Mesenchymal stem cell (in vitro differentiated cells and primary cell): Measurements from ENCODE around the gene ELK1.
"Not testable (repeated sequence)": the region's sequence is repeated elsewhere in the genome, so short reads cannot be mapped to it uniquely, and the experiment has no call there.

Source experiments
- DNase-seq: peaks from one replicate; pipeline ENCODE4 v3.0.0-alpha.2; 2013
- H2AFZ ChIP-seq: one replicate; pipeline ENCODE4 v1.6.1; 2013; ENCODE audit warnings: low read depth, mild to moderate bottlenecking, control low read depth, inconsistent platforms, low read length, moderate library complexity
- H2AK5ac ChIP-seq: 2 replicates; pipeline ENCODE4 v1.6.1; 2013; ENCODE audit warnings: low read length, moderate library complexity, mild to moderate bottlenecking, inconsistent platforms; ENCODE audit not compliant: severe bottlenecking
- H2BK120ac ChIP-seq: one replicate; pipeline ENCODE4 v1.6.1; 2013; ENCODE audit warnings: low read depth, mild to moderate bottlenecking, inconsistent platforms, low read length, moderate library complexity
- H2BK12ac ChIP-seq, 2 experiments: one replicate each; pipeline ENCODE4 v1.6.1; 2013; ENCODE audit warnings: inconsistent platforms in 2 of 2, low read length in 2 of 2, mild to moderate bottlenecking in 2 of 2, moderate library complexity in 2 of 2, control low read depth in 1 of 2
- H2BK15ac ChIP-seq: one replicate; pipeline ENCODE4 v1.6.1; 2013; ENCODE audit warnings: mild to moderate bottlenecking, low read depth, inconsistent platforms; ENCODE audit not compliant: poor library complexity, severe bottlenecking
- H2BK5ac ChIP-seq: 2 replicates; pipeline ENCODE4 v1.6.1; 2013; ENCODE audit warnings: low read depth, mild to moderate bottlenecking, low read length, control low read depth, inconsistent platforms; ENCODE audit not compliant: poor library complexity, severe bottlenecking
- H3K14ac ChIP-seq, 2 experiments: one replicate each; pipeline ENCODE4 v1.6.1; 2013; ENCODE audit warnings: inconsistent platforms in 2 of 2, low read length in 2 of 2, control low read depth in 1 of 2, mild to moderate bottlenecking in 1 of 2, moderate library complexity in 1 of 2
- H3K18ac ChIP-seq, 2 experiments: one replicate each; pipeline ENCODE4 v1.6.1; 2013; ENCODE audit warnings: inconsistent platforms in 2 of 2, low read length in 2 of 2, control low read depth in 1 of 2, low read depth in 1 of 2, mild to moderate bottlenecking in 1 of 2
- H3K23ac ChIP-seq, 2 experiments: one replicate each; pipeline ENCODE4 v1.6.1; 2013; ENCODE audit warnings: inconsistent platforms in 2 of 2, low read length in 2 of 2, mild to moderate bottlenecking in 2 of 2, moderate library complexity in 2 of 2, control low read depth in 1 of 2
- H3K27ac ChIP-seq: 2 replicates; pipeline ENCODE4 v1.5.1; 2013; ENCODE audit warnings: mild to moderate bottlenecking, moderate library complexity, low read length, control low read depth, inconsistent platforms; ENCODE audit not compliant: poor library complexity, severe bottlenecking
- H3K27me3 ChIP-seq, 2 experiments: 2 replicates each; pipeline versions ENCODE4 v1.6.1 to v1.7.0; 2013; ENCODE audit warnings: low read length in 2 of 2, mild to moderate bottlenecking in 2 of 2, moderate library complexity in 2 of 2, control low read depth in 1 of 2, inconsistent platforms in 1 of 2; ENCODE audit not compliant: control insufficient read depth in 1 of 2, insufficient read depth in 1 of 2
- H3K36me3 ChIP-seq, 2 experiments: 2 replicates each; pipeline versions ENCODE4 v1.6.1 to v1.7.0; 2013; ENCODE audit warnings: low read length in 2 of 2, control low read depth in 1 of 2, inconsistent platforms in 1 of 2, low read depth in 1 of 2, mild to moderate bottlenecking in 1 of 2; ENCODE audit not compliant: insufficient read depth in 2 of 2, control insufficient read depth in 1 of 2
- H3K4ac ChIP-seq, 2 experiments: one replicate each; pipeline ENCODE4 v1.6.1; 2013; ENCODE audit warnings: inconsistent platforms in 2 of 2, low read length in 2 of 2, mild to moderate bottlenecking in 2 of 2, moderate library complexity in 2 of 2, control low read depth in 1 of 2, low read depth in 1 of 2
- H3K4me1 ChIP-seq: 2 replicates; pipeline ENCODE4 v1.6.1; 2013; ENCODE audit warnings: low read depth, low read length, control low read depth; ENCODE audit not compliant: control insufficient read depth, insufficient read depth
- H3K4me2 ChIP-seq: 2 replicates; pipeline ENCODE4 v1.6.1; 2013; ENCODE audit warnings: low read length, mild to moderate bottlenecking, inconsistent platforms; ENCODE audit not compliant: poor library complexity, severe bottlenecking
- H3K4me3 ChIP-seq, 2 experiments: 2 replicates each; pipeline versions ENCODE4 v1.5.1 to v1.7.0; 2013; ENCODE audit warnings: low read length in 2 of 2, mild to moderate bottlenecking in 2 of 2, control low read depth in 1 of 2, low read depth in 1 of 2; ENCODE audit not compliant: insufficient read depth in 1 of 2
- H3K79me1 ChIP-seq: replicated peaks from 2 replicates; pipeline ENCODE4 v1.6.1; 2013; ENCODE audit warnings: mild to moderate bottlenecking, control low read depth, low read length, inconsistent platforms; ENCODE audit not compliant: poor library complexity, severe bottlenecking
- H3K9ac ChIP-seq: 2 replicates; pipeline ENCODE4 v1.7.0; 2013; ENCODE audit warnings: mild to moderate bottlenecking, low read length, moderate library complexity
- H3K9me3 ChIP-seq: 2 replicates; pipeline ENCODE4 v1.7.0; 2013; ENCODE audit warnings: mild to moderate bottlenecking, low read length; ENCODE audit not compliant: control insufficient read depth
- H4K8ac ChIP-seq: one replicate; pipeline ENCODE4 v1.6.1; 2013; ENCODE audit warnings: inconsistent platforms, mild to moderate bottlenecking, low read length, moderate library complexity
- H4K91ac ChIP-seq: one replicate; pipeline ENCODE4 v1.6.1; 2013; ENCODE audit warnings: mild to moderate bottlenecking, low read length, inconsistent platforms
- WGBS: methylation state at CpG from one replicate; pipeline ENCODE4 v1.1.7; 2013; ENCODE audit warnings: mixed read lengths; 5-methylcytosine and 5-hydroxymethylcytosine counted together

The ELK1 gene

GRCh38 chrX:47683829-47684205, 33.5 kb upstream of the ELK1 start:
- H2BK120ac ChIP-seq: no peak overlapping the region
- H3K9ac ChIP-seq: no peak overlapping the region
- no peak overlapping the region for H2AK5ac ChIP-seq
- DNase-seq: peak; percentile 4
- no peak overlapping the region for H3K4me2 ChIP-seq
- no peak overlapping the region for H3K14ac ChIP-seq
- H3K23ac ChIP-seq: no peak overlapping the region
- no peak overlapping the region for H4K8ac ChIP-seq
- H3K27me3 ChIP-seq: no peaks in the 10 kb centered on the region
- no peak overlapping the region for H3K4ac ChIP-seq
- no peak overlapping the region for H3K18ac ChIP-seq
- no peak overlapping the region for H4K91ac ChIP-seq
- no peak overlapping the region for H2BK15ac ChIP-seq
- no CpG with 5 or more reads among the region's 3 CpGs for WGBS
- H2BK12ac ChIP-seq: no peak overlapping the region
- no peak overlapping the region for H3K27ac ChIP-seq
- H3K79me1 ChIP-seq: no peaks in the 10 kb centered on the region
- H2AFZ ChIP-seq: no peak overlapping the region
- no peak overlapping the region for H3K4me3 ChIP-seq
- H3K9me3 ChIP-seq: no peaks in the 10 kb centered on the region
- H3K4me1 ChIP-seq: no peaks in the 10 kb centered on the region
- H3K36me3 ChIP-seq: no peaks in the 10 kb centered on the region
- no peak overlapping the region for H2BK5ac ChIP-seq

GRCh38 chrX:47683184-47683828, 32.9 kb upstream of the ELK1 start:
- Histone ChIP-seq H3K79me1 (no peaks in the 10 kb centered on the region), H3K9me3 (no peaks in the 10 kb centered on the region), H2BK12ac (no peak overlapping the region), H3K4me2 (no peak overlapping the region), H2BK120ac (no peak overlapping the region), H3K36me3 (no peaks in the 10 kb centered on the region), H3K23ac (no peak overlapping the region), H3K4me3 (no peak overlapping the region), H4K8ac (no peak overlapping the region), H3K27me3 (no peaks in the 10 kb centered on the region), H3K9ac (no peak overlapping the region), H3K27ac (no peak overlapping the region), H4K91ac (no peak overlapping the region), H2BK15ac (no peak overlapping the region), H3K18ac (no peak overlapping the region), H3K14ac (no peak overlapping the region), H3K4me1 (no peaks in the 10 kb centered on the region), H2BK5ac (no peak overlapping the region), H2AK5ac (no peak overlapping the region), H3K4ac (no peak overlapping the region), H2AFZ (no peak overlapping the region)
- no peak for DNase-seq
- WGBS: 86% methylated on average over 14 of the region's 14 CpGs

- H2AFZ ChIP-seq, H2AK5ac ChIP-seq, H4K91ac ChIP-seq, H3K9me3 ChIP-seq, H3K4me3 ChIP-seq, H3K4me2 ChIP-seq, H2BK5ac ChIP-seq, H3K27me3 ChIP-seq, H4K8ac ChIP-seq, H3K4me1 ChIP-seq, H2BK120ac ChIP-seq, H3K4ac ChIP-seq, H3K23ac ChIP-seq, H3K27ac ChIP-seq, H3K79me1 ChIP-seq, H2BK12ac ChIP-seq, H3K14ac ChIP-seq, DNase-seq, H3K9ac ChIP-seq, H2BK15ac ChIP-seq, H3K18ac ChIP-seq, H3K36me3 ChIP-seq: not testable (repeated sequence)
- WGBS: 78% methylated on average over 4 of the region's 7 CpGs
These were observed 25.8 kb upstream of the ELK1 start for GRCh38 chrX:47675959-47676859.

- Histone ChIP-seq H3K79me1 (no peaks in the 10 kb centered on the region), H3K23ac (no peak overlapping the region), H3K9ac (no peak overlapping the region), H3K18ac (no peak overlapping the region), H2BK120ac (no peak overlapping the region), H2BK12ac (no peak overlapping the region), H3K4ac (no peak overlapping the region), H3K4me3 (no peak overlapping the region), H3K9me3 (peaks cover 8% of the 10 kb centered on the region), H4K91ac (no peak overlapping the region), H3K36me3 (no peaks in the 10 kb centered on the region), H3K4me1 (no peaks in the 10 kb centered on the region), H3K27ac (no peak overlapping the region), H3K14ac (no peak overlapping the region), H2BK5ac (no peak overlapping the region), H4K8ac (no peak overlapping the region), H2AFZ (no peak overlapping the region), H3K27me3 (no peaks in the 10 kb centered on the region), H2BK15ac (no peak overlapping the region), H3K4me2 (no peak overlapping the region), H2AK5ac (no peak overlapping the region)
- 100% methylated on average over 3 of the region's 5 CpGs for WGBS
- no peak for DNase-seq
These were observed 24.4 kb upstream of the ELK1 start for GRCh38 chrX:47674776-47675175.
